CD4-positive, alpha-beta T cell treated with Interleukin-10 for 1 hour (primary cell): ENCODE results near the gene SCCPDH.
"Not testable (repeated sequence)": the region's sequence is repeated elsewhere in the genome, so short reads cannot be mapped to it uniquely, and the experiment has no call there.

Source experiments
- DNase-seq: peaks from one replicate; pipeline ENCODE4 v3.0.0-alpha.2; 2020

Gene SCCPDH

GRCh38 chr1:246805135-246805716, 81.0 kb downstream of the SCCPDH start:
- no peak for DNase-seq

GRCh38 chr1:246809473-246809872, 85.3 kb downstream of the SCCPDH start:
- DNase-seq: no peak

DNA sequence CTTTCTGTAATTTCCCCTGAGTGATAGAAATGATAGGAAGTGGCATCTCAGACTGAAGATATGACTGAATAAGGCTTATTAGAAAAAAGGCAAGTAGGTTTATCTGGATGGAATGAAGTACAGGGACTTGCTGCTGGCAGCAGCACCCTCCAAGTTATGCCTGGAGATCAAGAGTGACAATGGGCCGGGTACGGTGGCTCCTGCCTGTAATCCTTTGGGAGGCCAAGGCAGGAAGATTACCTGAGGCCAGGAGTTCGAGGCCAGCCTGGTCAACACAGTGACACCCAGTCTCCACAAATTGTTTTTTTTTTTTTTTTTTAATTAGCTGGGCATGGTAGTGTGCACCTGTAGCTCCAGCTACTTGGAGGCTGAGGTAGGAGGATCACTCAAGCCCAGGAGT, 87.8 kb downstream of the SCCPDH start:
- no peak for DNase-seq

DNA sequence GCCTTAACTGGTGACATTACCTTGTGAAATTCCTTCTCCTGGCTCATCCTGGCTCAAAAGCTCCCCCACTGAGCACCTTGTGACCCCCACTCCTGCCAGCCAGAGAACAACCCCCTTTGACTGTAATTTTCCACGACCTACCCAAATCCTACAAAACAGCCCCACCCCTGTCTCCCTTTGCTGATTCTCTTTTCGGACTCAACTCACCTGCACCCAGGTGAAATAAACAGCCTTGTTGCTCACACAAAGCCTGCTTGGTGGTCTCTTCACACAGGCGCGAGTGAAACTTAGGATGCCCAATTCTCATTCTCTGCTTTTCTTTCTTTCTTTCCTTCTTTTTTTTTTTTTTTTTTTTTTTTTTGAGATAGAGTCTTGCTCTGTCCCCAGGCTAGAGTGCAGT, 89.1 kb downstream of the SCCPDH start:
- DNase-seq: not testable (repeated sequence)

- DNase-seq: no peak
These were observed 90.7 kb downstream of the SCCPDH start for GRCh38 chr1:246814890-246815289.

- no peak for DNase-seq
These were observed 91.6 kb downstream of the SCCPDH start for GRCh38 chr1:246815693-246816270.
